GM18951 (cell line): ENCODE results near the gene SLC25A13.

Experiments
- POLR2A ChIP-seq: IDR thresholded peaks from 4 replicates; pipeline ENCODE4 v1.6.1; 2011; ENCODE audit warnings: mild to moderate bottlenecking; ENCODE audit not compliant: insufficient read length, insufficient read depth; ENCODE audit errors: extremely low read depth
- in situ Hi-C: fragments of 300-500 bp; cut with MboI; formaldehyde crosslinking; loops from one replicate; pipeline ENCODE4 v1.12.0; 2022; ENCODE audit warnings: low sequenced_read_pairs, mixed read lengths, inconsistent platforms; ENCODE audit not compliant: unreplicated experiment

SLC25A13 gene

GRCh38 chr7:96116173-96116572 is 205.7 kb downstream of the SLC25A13 start:
- in situ Hi-C loops: no loop called here
- TF ChIP-seq POLR2A: no peak

GRCh38 chr7:96114190-96114589 is 207.7 kb downstream of the SLC25A13 start:
- in situ Hi-C loops: no loop called here
- no peak for TF ChIP-seq POLR2A

GRCh38 chr7:96111405-96111804 is 210.5 kb downstream of the SLC25A13 start:
- in situ Hi-C loops: no loop called here
- TF ChIP-seq POLR2A: no peak

GRCh38 chr7:96104984-96105383 is 216.9 kb downstream of the SLC25A13 start:
- no peak for TF ChIP-seq POLR2A

GRCh38 chr7:96102096-96102811 is 219.6 kb downstream of the SLC25A13 start:
- TF ChIP-seq POLR2A: no peak
- in situ Hi-C loops: no loop called here

More at GRCh38 chr7:96104984-96105383, 216.9 kb downstream of the SLC25A13 start:
- in situ Hi-C loops: no loop called here

GRCh38 chr7:96100737-96101136 is 221.2 kb downstream of the SLC25A13 start:
- no peak for TF ChIP-seq POLR2A
- in situ Hi-C loops: no loop called here

GRCh38 chr7:96097835-96098234 is 224.1 kb downstream of the SLC25A13 start:
- in situ Hi-C loops: no loop called here

GRCh38 chr7:96093435-96093834 is 228.5 kb downstream of the SLC25A13 start:
- in situ Hi-C loops: no loop called here
- no peak for TF ChIP-seq POLR2A

More at GRCh38 chr7:96097835-96098234, 224.1 kb downstream of the SLC25A13 start:
- no peak for TF ChIP-seq POLR2A

GRCh38 chr7:96090756-96091155 is 231.1 kb downstream of the SLC25A13 start:
- in situ Hi-C loops: no loop called here
- TF ChIP-seq POLR2A: no peak

- in situ Hi-C loops: no loop called here
- no peak for TF ChIP-seq POLR2A
These were observed 232.4 kb downstream of the SLC25A13 start for GRCh38 chr7:96089511-96089910.

- TF ChIP-seq POLR2A: no peak
- in situ Hi-C loops: no loop called here
These were observed 233.3 kb downstream of the SLC25A13 start for GRCh38 chr7:96088579-96088978.

GRCh38 chr7:96085953-96086352 is 235.9 kb downstream of the SLC25A13 start:
- in situ Hi-C loops: no loop called here
- no peak for TF ChIP-seq POLR2A

- in situ Hi-C loops: no loop called here
- TF ChIP-seq POLR2A: no peak
These were observed 236.9 kb downstream of the SLC25A13 start for GRCh38 chr7:96084881-96085553.

- no peak for TF ChIP-seq POLR2A
- in situ Hi-C loops: no loop called here
These were observed 241.9 kb downstream of the SLC25A13 start for GRCh38 chr7:96080027-96080426.
